Stimulated activated naive CD8-positive, alpha-beta T cell treated with anti-CD3 and anti-CD28 coated beads, Interleukin-15, amount 100 ng/mL, for 72 hours (primary cell): ENCODE results near the gene FFAR1.

Source experiments
- ATAC-seq: fragments of 150-1000 bp; cut with Tn5 transposase; 2 replicates; pipeline ENCODE4 v1.10.0; 2021; ENCODE audit warnings: mild to moderate bottlenecking, moderate library complexity
- DNase-seq, 2 donors: peaks; one replicate each; pipeline ENCODE4 v3.0.0; 2021 to 2022
- H3K27ac Mint-ChIP-seq, 2 donors: one replicate each; pipeline ENCODE4 v1.8.0; 2022; ENCODE audit warnings: mild to moderate bottlenecking in 2 of 2, mixed read lengths in 2 of 2, moderate library complexity in 2 of 2
- H3K27me3 Mint-ChIP-seq: one replicate; pipeline ENCODE4 v1.8.0; 2022; ENCODE audit warnings: mixed read lengths
- H3K4me1 Mint-ChIP-seq: one replicate; pipeline ENCODE4 v1.8.0; 2022; ENCODE audit warnings: mild to moderate bottlenecking, mixed read lengths
- H3K4me3 Mint-ChIP-seq, 2 donors: one replicate each; pipeline ENCODE4 v1.8.0; 2022; ENCODE audit warnings: mild to moderate bottlenecking in 2 of 2, mixed read lengths in 2 of 2, moderate library complexity in 1 of 2
- H3K9me3 Mint-ChIP-seq, 2 donors: one replicate each; pipeline ENCODE4 v1.8.0; 2022; ENCODE audit warnings: mixed read lengths in 2 of 2

FFAR1 gene

GRCh38 chr19:35310331-35310730, 37.4 kb upstream of the FFAR1 start:
- peaks cover 12% of the 10 kb centered on the region for H3K4me1 Mint-ChIP-seq
- no peak for DNase-seq
- peaks cover 25% of the 10 kb centered on the region for H3K27me3 Mint-ChIP-seq
- no peak overlapping the region for H3K4me3 Mint-ChIP-seq
- peak overlapping the region; percentile 14 to 48 for H3K27ac Mint-ChIP-seq
- ATAC-seq = peak; percentile 50
- no peaks in the 10 kb centered on the region for H3K9me3 Mint-ChIP-seq

DNA sequence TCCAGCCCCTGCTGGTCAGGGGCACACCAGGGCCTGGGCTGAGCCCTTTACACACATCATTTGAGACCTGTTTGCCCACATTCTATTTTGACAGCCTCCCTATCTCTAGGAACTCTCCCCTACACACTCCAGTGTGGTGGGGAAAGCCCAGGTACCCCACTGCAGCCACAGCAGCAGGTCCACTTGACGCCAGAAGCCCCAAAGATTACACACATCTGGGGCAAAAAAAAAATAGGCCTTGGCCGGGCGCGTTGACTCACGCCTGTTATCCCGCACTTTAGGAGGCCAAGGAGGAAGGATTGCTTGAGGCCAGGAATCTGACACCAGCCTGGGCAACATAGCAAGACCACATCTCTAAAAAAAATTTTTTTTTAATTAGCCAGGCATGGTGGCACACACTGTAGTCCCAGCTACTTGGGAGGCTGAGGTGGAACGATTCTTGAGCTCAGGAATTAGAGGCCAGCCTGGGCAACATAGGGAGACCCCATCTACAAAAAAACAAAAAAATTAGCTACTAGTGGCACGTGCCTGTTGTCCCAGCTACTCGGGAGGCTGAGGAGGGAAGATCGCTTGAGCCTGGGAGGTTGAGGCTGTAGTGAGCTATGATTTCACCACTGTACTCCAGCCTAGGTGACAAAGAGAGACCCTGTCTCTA, 36.8 kb upstream of the FFAR1 start:
- peaks cover 25% of the 10 kb centered on the region for H3K27me3 Mint-ChIP-seq
- no peaks in the 10 kb centered on the region for H3K9me3 Mint-ChIP-seq
- no peak overlapping the region for H3K4me3 Mint-ChIP-seq
- H3K27ac Mint-ChIP-seq = peak overlapping the region in 1 of 2 donors; percentile 42
- no peak for DNase-seq
- H3K4me1 Mint-ChIP-seq = peaks cover 12% of the 10 kb centered on the region
- peak; percentile 15 for ATAC-seq

- Mint-ChIP-seq H3K27me3 (peaks cover 25% of the 10 kb centered on the region), H3K4me1 (peaks cover 6% of the 10 kb centered on the region), H3K27ac (no peak overlapping the region), H3K9me3 (no peaks in the 10 kb centered on the region), H3K4me3 (no peak overlapping the region)
- no peak for DNase-seq
- ATAC-seq = no peak
Measured at GRCh38 chr19:35311901-35312665, 35.6 kb upstream of the FFAR1 start.

DNA sequence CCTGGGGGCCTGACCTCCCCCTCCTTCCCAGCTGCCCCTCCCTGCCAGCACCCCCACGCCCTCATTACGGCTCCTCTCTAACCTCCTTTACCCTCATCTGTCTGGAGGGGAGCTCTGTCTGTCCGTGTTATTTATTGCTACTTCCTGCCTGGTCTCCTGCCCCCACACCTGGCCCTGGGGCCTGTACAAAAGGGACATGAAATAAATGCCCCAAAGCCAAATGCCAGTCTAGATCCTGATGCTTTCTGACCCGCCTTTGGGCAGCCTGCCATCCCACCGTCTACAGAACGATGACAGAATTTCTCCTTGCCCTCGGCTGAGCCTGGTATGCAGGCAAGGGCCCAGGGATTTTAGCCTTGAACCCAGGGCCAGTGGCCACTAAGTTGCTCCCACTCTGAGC, 34.1 kb upstream of the FFAR1 start:
- Mint-ChIP-seq H3K9me3 (no peaks in the 10 kb centered on the region), H3K27me3 (peaks cover 17% of the 10 kb centered on the region), H3K4me1 (peaks cover 10% of the 10 kb centered on the region), H3K27ac (no peak overlapping the region), H3K4me3 (no peak overlapping the region)
- no peak for ATAC-seq
- no peak for DNase-seq

DNA sequence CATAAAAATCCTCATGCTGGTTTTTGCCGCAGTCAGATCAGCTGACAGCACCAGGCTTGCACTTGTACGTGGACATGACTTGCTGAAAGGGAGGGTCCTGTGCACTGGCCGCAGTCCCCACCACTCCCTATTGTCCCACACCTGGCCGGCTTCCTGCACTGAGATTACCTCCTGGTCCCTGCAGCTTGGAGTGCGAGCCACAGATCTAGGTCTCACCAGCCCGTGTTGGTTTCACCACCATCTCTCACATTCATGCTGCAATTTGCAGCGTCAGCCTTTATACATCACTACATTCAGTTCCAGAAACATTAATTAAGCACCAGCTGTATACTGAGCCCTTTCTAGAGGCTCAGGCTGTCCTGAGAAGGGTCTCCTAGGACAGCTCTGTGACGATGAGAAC, 33.7 kb upstream of the FFAR1 start:
- Mint-ChIP-seq H3K27ac (no peak overlapping the region), H3K9me3 (no peaks in the 10 kb centered on the region), H3K4me1 (peaks cover 14% of the 10 kb centered on the region), H3K27me3 (peaks cover 17% of the 10 kb centered on the region), H3K4me3 (no peak overlapping the region)
- no peak for DNase-seq
- no peak for ATAC-seq

DNA sequence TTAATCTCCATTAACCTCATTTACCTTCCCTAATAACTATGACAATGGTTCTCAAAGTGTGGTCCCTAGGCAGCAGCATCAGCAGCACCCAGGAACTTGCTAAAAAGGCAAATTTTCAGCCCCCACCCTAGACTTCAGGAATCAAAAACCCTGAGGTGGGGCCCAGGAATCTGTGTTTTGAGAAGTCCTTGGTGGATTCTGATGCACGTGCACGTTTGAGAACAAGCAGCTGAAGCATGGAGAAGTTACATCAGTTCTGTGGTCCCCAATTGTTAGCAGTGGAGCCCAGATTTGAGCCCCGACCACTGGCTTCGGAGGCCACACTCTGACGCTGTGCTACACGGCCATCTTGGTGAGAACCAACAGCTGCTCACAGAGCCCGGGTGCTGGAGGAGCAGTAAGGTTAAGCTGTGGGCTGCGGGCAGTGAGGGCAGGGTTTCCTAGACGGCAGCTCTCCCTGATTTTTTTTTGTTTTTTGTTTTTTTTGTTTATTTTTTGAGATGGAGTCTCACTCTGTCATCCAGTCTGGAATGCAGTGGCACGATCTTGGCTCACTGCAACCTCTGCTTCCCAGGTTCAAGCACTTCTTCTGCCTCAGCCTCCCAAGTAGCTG, 32.7 kb upstream of the FFAR1 start:
- Mint-ChIP-seq H3K4me3 (no peak overlapping the region), H3K9me3 (no peaks in the 10 kb centered on the region), H3K27me3 (peaks cover 12% of the 10 kb centered on the region), H3K4me1 (peaks cover 18% of the 10 kb centered on the region), H3K27ac (no peak overlapping the region)
- DNase-seq (no peak), ATAC-seq (no peak)

DNA sequence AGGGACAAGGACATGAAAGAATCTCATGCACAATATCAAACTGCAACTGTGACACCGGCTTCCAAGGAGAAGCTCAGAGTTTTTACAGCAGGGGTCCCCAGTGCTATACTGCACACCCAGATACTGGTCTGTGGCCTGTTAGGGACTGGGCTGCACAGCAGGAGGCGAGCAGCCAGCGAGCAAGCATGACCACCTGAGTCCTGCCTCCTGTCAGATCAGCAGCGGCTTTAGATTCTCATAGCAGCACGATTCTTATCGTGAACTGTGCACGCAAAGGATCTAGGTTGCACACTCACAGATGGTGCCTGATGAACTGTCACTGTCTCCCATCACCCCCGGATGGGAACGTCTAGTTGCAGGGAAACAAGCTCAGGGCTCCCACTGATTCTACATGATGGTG, 31.8 kb upstream of the FFAR1 start:
- Mint-ChIP-seq H3K27ac (no peak overlapping the region), H3K4me1 (peaks cover 11% of the 10 kb centered on the region)

DNA sequence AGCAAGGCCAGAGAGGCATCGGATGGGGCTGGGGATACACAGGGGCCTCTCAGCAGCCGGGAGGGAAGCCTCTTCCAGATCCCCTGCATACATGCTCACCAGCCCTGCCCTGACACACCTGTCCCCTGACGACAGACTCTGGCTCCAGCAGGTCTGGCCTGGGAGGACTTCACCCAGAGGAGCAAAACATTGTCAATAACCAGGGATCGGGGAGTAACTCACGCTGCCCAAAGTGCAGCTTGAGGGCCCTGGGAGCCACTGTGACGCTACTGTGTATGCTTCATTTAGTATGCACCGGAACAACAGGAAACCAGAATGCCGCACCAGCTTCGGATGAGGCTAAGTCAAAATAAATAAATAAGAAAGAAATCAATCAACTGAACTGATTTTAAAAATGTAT, 31.1 kb upstream of the FFAR1 start:
- peak overlapping the region in 1 of 2 donors; percentile 40 for H3K27ac Mint-ChIP-seq
- peaks cover 11% of the 10 kb centered on the region for H3K4me1 Mint-ChIP-seq
- no peak for DNase-seq
- ATAC-seq = no peak
- H3K4me3 Mint-ChIP-seq = no peak overlapping the region
- H3K9me3 Mint-ChIP-seq = no peaks in the 10 kb centered on the region
- H3K27me3 Mint-ChIP-seq = peaks cover 21% of the 10 kb centered on the region

More for the DNA sequence above, 31.8 kb upstream of the FFAR1 start:
- Mint-ChIP-seq H3K27me3 (peaks cover 21% of the 10 kb centered on the region), H3K4me3 (no peak overlapping the region), H3K9me3 (no peaks in the 10 kb centered on the region)
- no peak for DNase-seq
- ATAC-seq = no peak

- Mint-ChIP-seq H3K27me3 (peaks cover 27% of the 10 kb centered on the region), H3K27ac (no peak overlapping the region), H3K4me1 (peaks cover 11% of the 10 kb centered on the region), H3K4me3 (no peak overlapping the region), H3K9me3 (peaks cover 4 to 8% of the 10 kb centered on the region in 2 donors)
- DNase-seq (no peak), ATAC-seq (no peak)
Measured at GRCh38 chr19:35317464-35318043, 30.1 kb upstream of the FFAR1 start.

- peaks cover 11% of the 10 kb centered on the region for H3K4me1 Mint-ChIP-seq
- ATAC-seq (peak; percentile 43), DNase-seq (no peak)
- H3K9me3 Mint-ChIP-seq = peaks cover 4 to 8% of the 10 kb centered on the region in 2 donors
- peaks cover 27% of the 10 kb centered on the region for H3K27me3 Mint-ChIP-seq
- peak overlapping the region; percentile 28 to 60 for H3K27ac Mint-ChIP-seq
- peak overlapping the region in 1 of 2 donors; percentile 5 for H3K4me3 Mint-ChIP-seq
Measured at GRCh38 chr19:35318679-35319448, 28.8 kb upstream of the FFAR1 start.

DNA sequence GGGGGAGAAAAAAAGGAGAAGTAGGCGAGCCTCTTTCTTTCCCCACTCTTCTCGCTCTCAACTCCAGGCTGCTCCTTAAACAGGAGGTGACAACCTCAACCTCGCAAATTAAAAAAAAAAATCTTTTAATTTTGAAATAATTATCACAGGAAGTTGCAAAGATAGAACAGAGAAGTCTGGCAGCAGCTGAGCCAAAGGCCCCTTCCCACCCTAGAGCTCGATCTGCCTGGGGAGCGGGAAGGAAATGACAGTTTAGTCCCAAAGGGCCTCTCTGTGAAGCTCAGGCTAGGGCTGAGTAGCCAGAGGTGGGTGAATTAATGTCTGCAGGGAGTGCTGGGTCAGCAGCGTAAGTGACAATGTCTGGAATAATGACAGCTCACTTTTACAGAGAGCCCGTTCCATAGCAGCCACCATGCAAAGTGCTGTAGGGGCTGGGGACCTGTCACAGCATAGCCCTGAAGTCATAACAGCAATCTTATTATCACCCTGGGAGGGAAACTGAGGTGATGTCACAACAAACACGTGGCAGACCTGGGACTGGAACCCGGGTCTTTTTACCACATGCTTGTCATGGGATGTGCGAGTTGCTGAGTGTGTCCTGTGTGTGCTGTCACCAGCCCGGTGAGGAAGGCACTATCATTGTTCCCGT, 27.5 kb upstream of the FFAR1 start:
- Mint-ChIP-seq H3K4me3 (no peak overlapping the region), H3K9me3 (peaks cover 4 to 8% of the 10 kb centered on the region in 2 donors), H3K27me3 (peaks cover 27% of the 10 kb centered on the region), H3K27ac (peak overlapping the region in 1 of 2 donors; percentile 82), H3K4me1 (peaks cover 11% of the 10 kb centered on the region)
- DNase-seq (no peak), ATAC-seq (peak; percentile 46)

- no peak for DNase-seq
- no peak for ATAC-seq
- H3K27ac Mint-ChIP-seq = no peak overlapping the region
- peaks cover 35% of the 10 kb centered on the region for H3K27me3 Mint-ChIP-seq
- peaks cover 11% of the 10 kb centered on the region for H3K4me1 Mint-ChIP-seq
- no peak overlapping the region for H3K4me3 Mint-ChIP-seq
- H3K9me3 Mint-ChIP-seq = peaks cover 4 to 8% of the 10 kb centered on the region in 2 donors
Measured at GRCh38 chr19:35321291-35321690, 26.4 kb upstream of the FFAR1 start.

DNA sequence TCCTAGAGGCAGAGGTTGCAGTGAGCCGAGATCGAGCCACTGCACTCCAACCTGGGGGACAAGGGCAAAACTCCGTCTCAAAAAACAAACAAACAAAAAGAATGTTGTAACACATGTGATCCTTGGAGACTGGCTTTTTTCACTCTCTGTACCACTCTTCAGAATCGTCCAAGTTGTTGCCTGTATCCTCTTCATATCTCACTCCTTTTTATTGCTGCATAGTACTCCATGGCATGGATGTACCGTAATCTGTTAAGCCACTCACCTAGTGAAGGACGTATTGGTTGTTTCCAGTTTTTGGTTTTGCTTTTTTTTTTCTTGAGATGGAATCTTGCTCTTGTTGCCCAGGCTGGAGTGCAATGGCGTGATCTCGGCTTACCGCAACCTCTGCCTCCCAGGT, 25.7 kb upstream of the FFAR1 start:
- DNase-seq = no peak

GRCh38 chr19:35327642-35328041, 20.1 kb upstream of the FFAR1 start:
- Mint-ChIP-seq H3K4me3 (no peak overlapping the region), H3K27me3 (peaks cover 16% of the 10 kb centered on the region), H3K27ac (peak overlapping the region in 1 of 2 donors; percentile 63), H3K9me3 (no peaks in the 10 kb centered on the region), H3K4me1 (peaks cover 27% of the 10 kb centered on the region)
- ATAC-seq (no peak), DNase-seq (no peak)

More for the DNA sequence above, 25.7 kb upstream of the FFAR1 start:
- peak overlapping the region in 1 of 2 donors; percentile 53 for H3K27ac Mint-ChIP-seq
- no peak overlapping the region for H3K4me3 Mint-ChIP-seq
- H3K9me3 Mint-ChIP-seq = peaks cover 4 to 8% of the 10 kb centered on the region in 2 donors
- no peak for ATAC-seq
- peaks cover 35% of the 10 kb centered on the region for H3K27me3 Mint-ChIP-seq
- peaks cover 11% of the 10 kb centered on the region for H3K4me1 Mint-ChIP-seq
